C4-2B (cell line): ENCODE measurements around the gene SH3RF3.

Source experiments
- CTCF ChIP-seq: fragments of 450-650 bp; conservative IDR thresholded peaks from 2 replicates; pipeline ENCODE4 v1.5.1; 2017; ENCODE audit warnings: mild to moderate bottlenecking
- ZFX ChIP-seq: fragments of 450-650 bp; IDR thresholded peaks from 2 replicates; pipeline ENCODE4 v1.6.1; 2017

DNA sequence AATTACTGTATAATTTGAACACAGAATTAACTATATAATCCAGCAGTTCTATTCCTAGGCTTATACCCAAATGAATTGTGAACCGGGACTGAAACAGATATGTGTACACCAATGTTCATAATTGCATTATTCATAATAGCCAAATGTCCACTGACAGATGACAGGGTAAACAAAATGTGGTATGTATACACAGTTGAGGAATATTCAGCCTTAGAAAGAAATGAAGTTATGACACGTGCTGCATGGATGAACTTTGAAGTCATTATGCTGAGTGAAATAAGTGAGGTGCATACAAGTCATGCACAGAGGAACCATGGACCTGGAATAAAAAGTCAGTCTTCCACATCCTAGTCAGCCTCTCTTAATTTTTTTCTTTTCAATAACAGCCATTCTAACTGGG lies 91.9 kb downstream of the SH3RF3 start:
- no peak for TF ChIP-seq CTCF
- no peak for TF ChIP-seq ZFX
